Activated CD8-positive, alpha-beta memory T cell treated with anti-CD3 and anti-CD28 coated beads, Interleukin-2, amount 50 U/mL, for 24 hours (primary cell): ENCODE results near the gene AFAP1.

Experiments
- DNase-seq: peaks from one replicate; pipeline ENCODE4 v3.0.0-alpha.2; 2020; ENCODE audit errors: extremely low read depth

Gene AFAP1

GRCh38 chr4:7915875-7916242 is 23.8 kb downstream of the AFAP1 start:
- DNase-seq = no peak

- no peak for DNase-seq
Measured at GRCh38 chr4:7912826-7913225, 26.8 kb downstream of the AFAP1 start.

- no peak for DNase-seq
Measured at GRCh38 chr4:7910952-7911578, 28.6 kb downstream of the AFAP1 start.

- no peak for DNase-seq
Measured at GRCh38 chr4:7910263-7910896, 29.3 kb downstream of the AFAP1 start.

GRCh38 chr4:7909463-7910262 is 30.0 kb downstream of the AFAP1 start:
- no peak for DNase-seq

- DNase-seq = no peak
Measured at GRCh38 chr4:7908668-7909067, 31.0 kb downstream of the AFAP1 start.

GRCh38 chr4:7907142-7907541 is 32.5 kb downstream of the AFAP1 start:
- DNase-seq = no peak

GRCh38 chr4:7906171-7906701 is 33.4 kb downstream of the AFAP1 start:
- DNase-seq = no peak

GRCh38 chr4:7904952-7905915 is 34.4 kb downstream of the AFAP1 start:
- DNase-seq = no peak

GRCh38 chr4:7903791-7904516 is 35.7 kb downstream of the AFAP1 start:
- no peak for DNase-seq

- DNase-seq = no peak
Measured at GRCh38 chr4:7902826-7903225, 36.8 kb downstream of the AFAP1 start.

GRCh38 chr4:7902101-7902553 is 37.5 kb downstream of the AFAP1 start:
- DNase-seq = no peak

- no peak for DNase-seq
Measured at GRCh38 chr4:7901311-7901885, 38.3 kb downstream of the AFAP1 start.

GRCh38 chr4:7900334-7900909 is 39.2 kb downstream of the AFAP1 start:
- no peak for DNase-seq

GRCh38 chr4:7899184-7899869 is 40.3 kb downstream of the AFAP1 start:
- DNase-seq = no peak

GRCh38 chr4:7898385-7898784 is 41.3 kb downstream of the AFAP1 start:
- no peak for DNase-seq

GRCh38 chr4:7897811-7898210 is 41.9 kb downstream of the AFAP1 start:
- DNase-seq = no peak

- no peak for DNase-seq
Measured at GRCh38 chr4:7894677-7895181, 44.9 kb downstream of the AFAP1 start.

- no peak for DNase-seq
Measured at GRCh38 chr4:7894098-7894676, 45.5 kb downstream of the AFAP1 start.
